ENCODE results near the gene SPTBN1. TPM values are rescaled to one million over a fixed set of nuclear protein-coding genes. Genes with fewer than 3 reads are reported as not detected.

Gene SPTBN1
- total RNA-seq, 1 experiment from 2014 or later = 75.4 TPM

- H3K27me3 ChIP-seq = no peaks in the 10 kb centered on the region
- H3K9me3 ChIP-seq = no peaks in the 10 kb centered on the region
- H3K36me3 ChIP-seq = peaks cover 88% of the 10 kb centered on the region
- DNase-seq = no peak
- no peak overlapping the region for H3K4me3 ChIP-seq
Observed at GRCh38 chr2:54640834-54641540, 184.9 kb downstream of the SPTBN1 start.

- Histone ChIP-seq H3K9me3 (no peaks in the 10 kb centered on the region), H3K4me3 (no peak overlapping the region), H3K27me3 (no peaks in the 10 kb centered on the region), H3K36me3 (peaks cover 88% of the 10 kb centered on the region)
- no peak for DNase-seq
Observed at GRCh38 chr2:54641988-54642387, 185.9 kb downstream of the SPTBN1 start.

GRCh38 chr2:54642677-54643430 lies 186.7 kb downstream of the SPTBN1 start:
- no peak for DNase-seq
- Histone ChIP-seq H3K27me3 (no peaks in the 10 kb centered on the region), H3K9me3 (no peaks in the 10 kb centered on the region), H3K4me3 (no peak overlapping the region), H3K36me3 (peaks cover 91% of the 10 kb centered on the region)

GRCh38 chr2:54644236-54644635 lies 188.1 kb downstream of the SPTBN1 start:
- no peak overlapping the region for H3K4me3 ChIP-seq
- DNase-seq = no peak
- peaks cover 91% of the 10 kb centered on the region for H3K36me3 ChIP-seq

GRCh38 chr2:54646170-54646927 lies 190.2 kb downstream of the SPTBN1 start:
- Histone ChIP-seq H3K27me3 (no peaks in the 10 kb centered on the region), H3K4me3 (no peak overlapping the region), H3K9me3 (no peaks in the 10 kb centered on the region), H3K36me3 (peaks cover 87% of the 10 kb centered on the region)
- DNase-seq = no peak

More at GRCh38 chr2:54644236-54644635, 188.1 kb downstream of the SPTBN1 start:
- H3K9me3 ChIP-seq = no peaks in the 10 kb centered on the region
- H3K27me3 ChIP-seq = no peaks in the 10 kb centered on the region

- no peak for DNase-seq
- no peak overlapping the region for H3K4me3 ChIP-seq
- peaks cover 94% of the 10 kb centered on the region for H3K36me3 ChIP-seq
- H3K9me3 ChIP-seq = no peaks in the 10 kb centered on the region
- no peaks in the 10 kb centered on the region for H3K27me3 ChIP-seq
Observed at GRCh38 chr2:54648256-54648655, 192.1 kb downstream of the SPTBN1 start.

GRCh38 chr2:54649191-54649590 lies 193.1 kb downstream of the SPTBN1 start:
- Histone ChIP-seq H3K27me3 (no peaks in the 10 kb centered on the region), H3K9me3 (no peaks in the 10 kb centered on the region), H3K36me3 (peaks cover 96% of the 10 kb centered on the region), H3K4me3 (no peak overlapping the region)
- no peak for DNase-seq

GRCh38 chr2:54649633-54650032 lies 193.5 kb downstream of the SPTBN1 start:
- no peak for DNase-seq
- H3K36me3 ChIP-seq = peaks cover 96% of the 10 kb centered on the region

GRCh38 chr2:54650612-54651011 lies 194.5 kb downstream of the SPTBN1 start:
- peaks cover 95% of the 10 kb centered on the region for H3K36me3 ChIP-seq
- no peak for DNase-seq
- H3K27me3 ChIP-seq = no peaks in the 10 kb centered on the region
- no peaks in the 10 kb centered on the region for H3K9me3 ChIP-seq
- H3K4me3 ChIP-seq = no peak overlapping the region

More at GRCh38 chr2:54649633-54650032, 193.5 kb downstream of the SPTBN1 start:
- Histone ChIP-seq H3K27me3 (no peaks in the 10 kb centered on the region), H3K4me3 (no peak overlapping the region), H3K9me3 (no peaks in the 10 kb centered on the region)

GRCh38 chr2:54651291-54651690 lies 195.2 kb downstream of the SPTBN1 start:
- DNase-seq = no peak
- Histone ChIP-seq H3K27me3 (no peaks in the 10 kb centered on the region), H3K36me3 (peaks cover 95% of the 10 kb centered on the region), H3K4me3 (no peak overlapping the region), H3K9me3 (no peaks in the 10 kb centered on the region)

GRCh38 chr2:54652540-54652939 lies 196.4 kb downstream of the SPTBN1 start:
- no peak for DNase-seq
- no peak overlapping the region for H3K4me3 ChIP-seq
- no peaks in the 10 kb centered on the region for H3K9me3 ChIP-seq
- peaks cover 93% of the 10 kb centered on the region for H3K36me3 ChIP-seq
- no peaks in the 10 kb centered on the region for H3K27me3 ChIP-seq

- no peak for DNase-seq
- Histone ChIP-seq H3K9me3 (no peaks in the 10 kb centered on the region), H3K4me3 (no peak overlapping the region), H3K27me3 (no peaks in the 10 kb centered on the region), H3K36me3 (peaks cover 92% of the 10 kb centered on the region)
Observed at GRCh38 chr2:54653572-54654204, 197.6 kb downstream of the SPTBN1 start.

GRCh38 chr2:54655046-54655809 lies 199.1 kb downstream of the SPTBN1 start:
- Histone ChIP-seq H3K27me3 (no peaks in the 10 kb centered on the region), H3K9me3 (no peaks in the 10 kb centered on the region), H3K36me3 (peaks cover 92% of the 10 kb centered on the region), H3K4me3 (no peak overlapping the region)
- DNase-seq = no peak

- DNase-seq = no peak
- Histone ChIP-seq H3K9me3 (no peaks in the 10 kb centered on the region), H3K27me3 (no peaks in the 10 kb centered on the region), H3K36me3 (peaks cover 95% of the 10 kb centered on the region), H3K4me3 (no peak overlapping the region)
Observed at GRCh38 chr2:54656863-54657262, 200.7 kb downstream of the SPTBN1 start.

GRCh38 chr2:54657664-54658083 lies 201.5 kb downstream of the SPTBN1 start:
- Histone ChIP-seq H3K36me3 (peaks cover 95% of the 10 kb centered on the region), H3K9me3 (no peaks in the 10 kb centered on the region), H3K4me3 (no peak overlapping the region), H3K27me3 (no peaks in the 10 kb centered on the region)
- peak; percentile 29 for DNase-seq

GRCh38 chr2:54658564-54659071 lies 202.5 kb downstream of the SPTBN1 start:
- peaks cover 95% of the 10 kb centered on the region for H3K36me3 ChIP-seq

More at GRCh38 chr2:54658564-54659071, 202.5 kb downstream of the SPTBN1 start:
- DNase-seq = no peak
- no peaks in the 10 kb centered on the region for H3K9me3 ChIP-seq
- no peaks in the 10 kb centered on the region for H3K27me3 ChIP-seq
- H3K4me3 ChIP-seq = no peak overlapping the region

All from MG63 (cell line).